Middle frontal gyrus (tissue), 1 donor: ENCODE data around the gene PIK3R1.
"Not testable (repeated sequence)": the region's sequence is repeated elsewhere in the genome, so short reads cannot be mapped to it uniquely, and the experiment has no call there.

ENCODE experiments used
- DNase-seq: peaks from one replicate; pipeline ENCODE4 v3.0.0-alpha.2; 2015; ENCODE audit warnings: low spot score; ENCODE audit errors: extremely low spot score

PIK3R1 gene

DNA sequence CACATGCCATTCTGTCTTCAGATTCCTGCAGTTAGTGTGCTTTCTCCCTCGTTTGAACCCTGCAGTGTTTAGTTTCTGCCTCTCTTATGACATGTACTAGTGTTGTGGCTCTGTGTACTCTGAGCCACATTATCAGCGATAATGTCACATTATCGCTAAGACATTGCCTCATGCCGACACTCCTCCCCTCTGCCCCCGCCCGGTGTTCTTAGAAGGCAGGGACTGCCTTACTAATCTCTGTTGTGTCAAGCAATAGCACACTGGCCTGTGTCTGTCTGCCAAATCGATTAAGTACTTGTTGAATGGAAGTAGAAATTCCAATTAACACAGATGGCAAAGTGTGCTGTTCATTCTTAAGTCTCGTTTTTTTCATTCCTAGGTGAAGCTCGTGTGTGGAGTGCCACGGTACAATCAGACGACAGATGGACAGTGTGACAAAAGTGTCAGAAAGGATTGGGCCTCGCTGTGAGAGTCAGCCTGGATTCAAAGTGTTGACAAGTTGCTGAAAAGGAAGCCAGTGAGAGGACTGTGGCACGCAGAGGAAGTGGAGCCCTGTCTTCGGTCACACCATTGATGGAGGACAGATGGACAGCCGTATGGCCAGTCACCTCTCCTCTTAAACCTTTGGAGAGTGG is 10.5 kb downstream of the PIK3R1 start:
- no peak for DNase-seq

DNA sequence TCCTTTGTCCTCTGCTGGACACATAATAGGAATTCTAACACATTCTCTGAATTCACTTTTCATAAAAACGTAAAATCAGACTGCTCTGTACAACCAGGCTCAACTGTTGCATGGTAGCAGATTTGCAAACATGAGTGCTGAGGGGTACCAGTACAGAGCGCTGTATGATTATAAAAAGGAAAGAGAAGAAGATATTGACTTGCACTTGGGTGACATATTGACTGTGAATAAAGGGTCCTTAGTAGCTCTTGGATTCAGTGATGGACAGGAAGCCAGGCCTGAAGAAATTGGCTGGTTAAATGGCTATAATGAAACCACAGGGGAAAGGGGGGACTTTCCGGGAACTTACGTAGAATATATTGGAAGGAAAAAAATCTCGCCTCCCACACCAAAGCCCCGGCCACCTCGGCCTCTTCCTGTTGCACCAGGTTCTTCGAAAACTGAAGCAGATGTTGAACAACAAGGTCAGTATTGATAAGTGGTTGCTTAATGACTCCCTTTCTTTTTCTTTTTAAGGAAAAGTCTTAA is 11.1 kb downstream of the PIK3R1 start:
- no peak for DNase-seq

DNA sequence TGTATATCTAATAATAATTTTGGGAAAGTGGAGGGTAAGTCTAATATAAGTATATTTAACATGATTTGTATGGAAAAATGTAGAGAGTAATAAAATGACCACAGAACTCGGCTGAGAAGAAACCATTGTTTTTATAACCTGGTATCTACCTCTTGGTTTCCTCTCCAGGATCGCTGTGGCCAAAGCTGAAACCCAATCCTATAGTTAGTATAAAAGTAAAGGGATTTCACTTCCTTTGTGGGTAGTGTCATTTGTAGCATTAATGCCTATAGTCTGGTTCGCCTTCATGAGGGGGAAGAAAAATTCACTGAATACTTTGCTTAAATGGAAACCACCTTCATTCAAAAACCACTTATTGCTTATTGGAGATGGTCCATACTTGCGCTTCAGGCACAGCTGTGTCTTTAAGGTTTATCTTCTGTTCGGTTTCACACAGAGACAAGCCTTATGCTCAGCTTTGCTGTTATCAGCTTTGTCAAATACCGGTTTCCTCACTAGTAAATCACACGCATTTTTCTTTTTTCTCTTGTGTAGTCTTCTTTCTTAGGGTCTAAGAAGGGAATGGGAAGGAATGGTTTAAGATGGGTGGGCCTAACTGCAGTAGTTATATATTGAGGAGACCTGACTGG is 12.1 kb downstream of the PIK3R1 start:
- DNase-seq: peak; percentile 2

DNA sequence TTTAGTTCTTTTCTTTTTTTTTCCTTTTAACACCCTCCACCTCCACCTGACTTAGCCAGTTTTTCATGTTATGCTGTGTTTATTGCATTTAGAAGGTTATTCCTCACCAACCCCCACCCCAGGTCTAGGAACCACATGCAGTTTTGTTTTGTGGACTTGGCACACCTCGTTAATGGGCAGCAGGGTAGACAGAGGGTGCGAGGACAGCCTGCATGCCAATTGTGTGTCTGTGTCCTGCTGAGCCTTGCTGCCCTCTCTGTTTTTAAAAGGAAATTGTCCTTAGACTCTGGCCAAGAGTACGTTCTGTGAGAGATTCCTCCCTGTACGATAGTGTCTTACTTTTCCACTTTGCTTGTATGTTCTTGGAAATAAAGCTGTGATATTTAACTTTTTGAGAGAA is 13.9 kb downstream of the PIK3R1 start:
- peak; percentile 2 for DNase-seq

DNA sequence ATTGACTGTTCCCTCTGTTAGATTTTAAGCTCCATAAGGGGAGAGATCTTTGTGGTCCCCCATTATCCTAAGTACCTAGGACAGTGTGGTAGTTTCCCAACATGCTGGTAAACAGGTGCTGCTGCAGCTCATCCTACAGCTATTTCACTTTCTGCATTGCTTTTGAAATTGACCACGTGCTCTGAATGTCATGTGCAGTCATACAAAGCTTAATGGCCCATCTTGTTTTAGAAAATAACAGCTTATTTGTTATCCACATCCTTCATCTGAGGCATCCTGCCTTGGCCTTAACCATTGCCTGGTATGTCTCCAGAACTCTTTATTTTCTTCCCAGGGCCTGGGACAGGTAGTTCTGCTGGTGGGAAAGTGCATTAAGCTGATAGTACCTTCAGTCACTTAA is 14.7 kb downstream of the PIK3R1 start:
- DNase-seq: peak; percentile 0

DNA sequence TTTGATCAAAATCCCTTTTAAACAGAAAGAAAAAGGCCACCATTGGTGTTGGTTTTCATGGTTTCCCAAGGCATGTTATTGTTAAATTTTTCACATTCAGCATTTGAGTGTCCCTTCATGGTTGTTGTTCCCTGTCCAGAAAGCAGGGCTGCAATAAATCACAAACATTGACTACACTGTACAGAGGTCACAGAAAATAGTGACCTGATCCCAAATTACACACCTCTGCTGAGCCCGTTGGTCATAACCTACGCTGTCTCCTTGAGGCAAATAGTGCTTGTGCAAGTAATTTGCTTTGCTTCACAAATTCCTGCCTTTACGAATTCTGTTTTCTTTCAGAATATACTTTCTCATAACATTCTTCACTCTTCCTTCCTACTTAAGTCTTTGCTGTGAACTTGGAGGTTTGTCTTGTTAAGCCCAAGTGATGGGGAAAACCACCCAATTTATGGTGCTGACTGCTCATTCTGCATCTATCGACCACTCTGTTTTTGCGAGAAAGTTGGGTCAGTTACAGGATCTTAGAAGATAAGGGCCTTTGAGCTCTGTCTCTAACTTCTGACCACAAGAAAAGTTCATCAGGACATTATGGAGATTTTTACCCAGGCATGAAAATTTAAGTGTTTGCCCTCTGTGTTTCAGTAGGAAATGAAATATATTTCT is 16.0 kb downstream of the PIK3R1 start:
- peak; percentile 1 for DNase-seq

DNA sequence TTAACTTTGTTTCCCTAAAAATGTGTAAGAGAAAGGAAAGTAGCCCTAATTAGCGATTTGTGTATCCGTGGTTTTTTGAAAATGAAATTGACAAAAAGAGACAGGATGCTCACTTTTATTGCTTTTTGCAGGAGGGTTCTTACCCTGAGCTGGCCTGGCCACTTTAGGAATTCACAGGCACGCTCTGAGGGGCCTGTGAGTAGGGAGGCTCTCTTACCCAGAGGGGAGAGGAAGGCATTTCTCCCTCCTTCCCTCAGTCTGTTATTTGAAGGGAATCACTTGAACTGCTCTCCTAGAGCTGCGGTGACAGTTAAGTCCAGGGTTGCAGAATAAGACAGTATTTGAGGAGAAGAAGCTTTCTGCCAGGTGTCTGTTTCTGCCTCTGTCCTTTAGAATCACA is 16.7 kb downstream of the PIK3R1 start:
- DNase-seq: no peak

DNA sequence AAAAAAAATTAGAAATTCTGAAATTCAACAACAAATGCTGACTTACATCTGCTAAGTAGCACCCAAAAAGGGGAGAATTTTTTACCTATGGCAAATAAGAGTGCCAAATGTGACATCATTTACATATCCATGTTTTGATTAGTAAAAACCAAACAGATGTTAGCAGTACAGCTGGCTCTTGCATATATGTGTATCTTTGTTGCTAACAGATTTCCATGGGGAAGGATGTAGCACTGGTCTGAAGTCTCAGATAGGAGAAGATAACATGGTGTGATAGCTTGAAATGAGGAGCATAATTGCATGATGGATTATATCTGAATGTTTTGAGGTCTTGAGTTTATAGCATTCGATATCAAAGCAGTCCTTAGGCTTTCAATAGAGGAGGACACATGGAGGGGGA is 17.5 kb downstream of the PIK3R1 start:
- DNase-seq: no peak

DNA sequence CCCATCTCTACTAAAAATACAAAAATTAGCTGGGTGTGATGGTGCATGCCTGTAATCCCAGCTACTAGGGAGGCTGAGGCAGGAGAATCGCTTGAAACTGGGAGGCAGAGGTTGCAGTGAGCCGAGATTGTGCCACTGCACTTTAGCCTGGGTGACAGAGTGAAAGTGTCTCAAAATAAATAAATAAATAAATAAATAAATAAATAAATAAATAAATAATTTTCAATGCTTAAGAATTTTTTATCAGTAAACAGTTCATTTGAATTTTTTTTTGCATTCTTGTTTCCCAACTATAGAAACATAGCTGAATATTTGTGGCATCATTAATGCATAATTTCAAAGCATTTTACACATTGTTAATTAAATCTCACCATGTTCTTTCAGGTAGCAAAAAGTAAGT is 19.7 kb downstream of the PIK3R1 start:
- DNase-seq: not testable (repeated sequence)

DNA sequence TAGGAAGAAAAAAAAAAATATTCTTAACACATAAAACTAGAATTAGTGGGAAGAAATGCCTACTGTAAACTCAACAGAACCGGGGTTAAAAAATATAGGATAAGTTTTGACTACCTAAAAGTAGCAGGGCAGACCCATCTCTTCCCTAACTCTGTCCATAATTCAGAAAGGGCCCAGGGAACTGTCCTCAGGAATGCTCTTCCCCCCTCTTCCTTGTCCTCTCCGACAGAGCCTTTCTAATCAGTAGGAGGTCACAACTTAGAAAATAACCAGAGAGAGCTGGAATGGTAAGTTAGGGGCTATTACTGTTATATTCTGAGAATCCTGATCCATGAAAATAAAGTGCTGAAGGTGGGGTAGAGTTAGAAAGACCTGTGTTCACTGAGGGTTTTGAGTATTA is 22.2 kb downstream of the PIK3R1 start:
- DNase-seq: no peak

DNA sequence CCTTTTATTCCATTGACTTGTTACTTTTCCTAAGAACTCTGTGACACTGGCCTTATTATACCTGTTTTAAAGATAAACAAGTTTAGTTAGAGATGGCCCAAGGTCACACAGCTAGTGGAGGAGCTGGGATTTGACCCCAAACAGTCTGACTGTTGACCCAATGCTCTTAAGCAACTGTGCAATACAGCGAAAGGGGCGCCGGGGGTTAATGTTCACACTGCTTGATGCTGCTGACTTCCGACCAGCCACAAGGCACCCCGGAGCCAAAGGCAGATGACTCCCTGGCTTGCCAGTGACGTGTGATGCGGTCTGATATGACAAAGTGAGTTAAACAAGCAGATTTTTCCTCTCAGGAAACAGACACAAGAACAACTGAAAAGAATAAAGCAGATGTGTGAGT is 23.9 kb downstream of the PIK3R1 start:
- DNase-seq: no peak

DNA sequence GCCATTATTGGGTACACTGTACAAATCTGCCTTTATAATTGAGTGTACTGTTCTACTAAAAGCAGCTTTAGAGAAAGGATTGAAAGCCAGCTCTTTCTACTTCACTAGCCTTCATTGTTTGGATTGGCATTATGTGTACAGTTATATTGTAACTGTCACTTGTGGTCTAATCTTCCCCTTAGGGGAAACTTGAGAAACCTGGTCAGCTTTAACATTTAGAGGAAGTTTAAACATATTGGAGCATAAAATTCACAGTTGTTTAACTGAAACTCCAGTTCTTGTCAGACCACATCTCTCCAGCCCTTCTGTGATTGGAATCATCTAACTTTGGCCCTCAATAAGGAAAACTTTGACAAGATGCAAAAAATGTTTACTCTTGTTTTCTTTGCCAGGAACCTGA is 24.6 kb downstream of the PIK3R1 start:
- no peak for DNase-seq

DNA sequence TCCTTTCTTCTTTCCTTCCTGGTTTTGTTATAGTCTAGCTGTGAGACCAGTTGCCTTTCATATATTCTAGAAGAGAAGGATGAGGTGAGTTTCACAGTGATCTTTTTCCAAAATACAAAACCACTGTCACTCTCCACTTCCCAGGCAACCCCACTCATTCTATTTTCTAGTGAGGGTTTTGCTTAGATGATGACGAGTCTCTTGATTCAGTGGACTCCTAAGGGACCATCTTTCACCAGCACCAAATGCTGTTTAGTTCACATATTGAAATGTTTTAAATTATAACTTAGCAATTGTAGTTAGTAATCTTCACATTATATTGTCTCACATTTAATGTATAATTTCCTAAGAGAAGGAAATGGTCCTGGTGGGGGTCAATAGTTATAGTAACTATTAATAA is 25.2 kb downstream of the PIK3R1 start:
- no peak for DNase-seq

DNA sequence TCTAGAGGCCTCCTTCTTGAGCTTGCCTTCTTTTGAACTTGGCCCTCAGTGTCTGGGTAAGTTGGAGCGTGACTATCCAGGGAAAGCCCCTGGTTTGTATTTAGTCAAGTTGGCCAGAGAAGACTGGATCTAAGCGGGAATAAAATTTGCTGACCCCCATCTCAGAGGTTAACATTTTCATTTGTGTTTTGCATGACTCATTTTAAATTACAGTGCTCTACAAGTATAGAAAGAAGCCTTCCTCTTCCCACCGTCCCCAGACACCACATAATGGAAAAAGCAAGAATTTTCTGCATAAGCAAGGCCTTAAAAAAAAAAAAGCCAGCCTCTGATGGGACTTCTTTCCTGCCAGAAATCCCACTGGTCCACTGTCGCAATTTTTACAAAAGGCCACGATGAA is 27.2 kb downstream of the PIK3R1 start:
- DNase-seq: no peak

DNA sequence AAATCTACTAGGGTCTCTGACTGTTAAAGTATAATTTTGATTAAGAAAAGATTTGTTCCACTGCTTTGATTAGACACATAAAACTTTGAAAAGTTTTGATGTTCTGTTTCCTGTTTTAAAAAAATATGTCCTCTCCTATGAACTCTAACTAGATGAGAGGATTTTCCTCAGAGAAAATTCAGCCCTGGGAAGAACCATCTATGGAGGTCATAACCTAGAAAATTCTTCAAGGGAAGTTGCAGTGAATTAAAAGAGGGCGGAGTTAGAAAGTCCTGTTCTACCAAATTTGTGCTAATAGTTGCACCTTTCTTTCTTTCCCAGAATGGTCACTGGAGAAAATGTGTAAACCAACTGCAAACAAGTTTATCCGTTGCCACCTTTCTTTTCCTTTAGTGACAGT is 27.7 kb downstream of the PIK3R1 start:
- DNase-seq: no peak

DNA sequence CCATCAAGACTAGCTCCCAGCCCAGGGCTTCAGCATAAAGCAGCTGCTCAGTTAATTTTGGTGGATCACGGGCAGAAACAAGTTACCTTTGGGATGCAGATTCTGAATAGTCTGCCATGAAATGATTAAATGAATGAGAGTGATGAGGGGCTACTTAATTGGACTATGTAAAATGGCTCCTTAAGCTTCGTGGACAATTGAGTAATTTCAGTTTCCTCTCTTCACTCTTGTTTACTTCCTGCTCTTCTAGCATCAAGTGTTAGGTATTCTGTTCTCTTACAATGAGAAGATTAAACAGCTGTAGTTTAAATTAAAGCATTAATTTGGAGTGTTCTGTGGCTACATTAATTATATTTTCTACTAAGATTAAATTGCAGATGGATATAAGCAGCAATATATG is 28.1 kb downstream of the PIK3R1 start:
- no peak for DNase-seq

DNA sequence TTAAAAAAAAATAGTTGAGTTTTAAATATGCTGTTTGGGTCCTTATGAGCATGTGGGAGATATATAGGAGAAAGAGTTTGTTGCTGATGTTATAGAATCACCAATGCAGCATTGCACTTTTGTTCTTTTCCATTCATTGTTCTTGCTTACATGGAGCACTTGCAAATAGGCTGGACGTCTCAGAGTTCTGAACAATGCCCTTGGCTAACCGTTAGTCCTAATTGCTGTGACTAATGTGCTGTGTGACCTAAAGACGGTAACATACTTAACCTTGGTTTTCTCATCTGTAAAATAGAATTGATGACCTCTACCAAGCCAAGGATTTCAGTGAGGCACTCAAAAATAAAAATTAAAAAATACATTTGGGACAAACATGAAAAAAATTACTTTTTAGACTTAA is 29.8 kb downstream of the PIK3R1 start:
- DNase-seq: no peak

DNA sequence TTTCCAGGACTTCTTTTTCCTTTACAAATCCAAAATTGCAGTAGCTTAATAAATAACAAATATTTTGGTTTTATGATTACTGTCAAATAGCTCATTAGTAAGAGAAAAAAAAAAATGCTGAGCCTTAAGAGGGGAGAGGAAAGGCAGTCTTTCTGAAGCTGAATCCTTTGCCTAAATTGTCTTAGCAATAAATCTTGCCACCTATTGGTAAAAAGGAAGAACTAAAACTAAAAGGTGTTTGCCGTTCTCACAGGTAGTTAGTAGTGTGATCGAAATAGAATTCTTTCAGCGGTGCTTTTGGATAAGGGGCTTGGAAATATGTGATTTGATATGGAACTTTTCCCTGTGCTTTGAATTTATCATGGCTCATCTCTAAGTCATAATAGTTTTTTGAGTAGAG is 31.2 kb downstream of the PIK3R1 start:
- DNase-seq: no peak

DNA sequence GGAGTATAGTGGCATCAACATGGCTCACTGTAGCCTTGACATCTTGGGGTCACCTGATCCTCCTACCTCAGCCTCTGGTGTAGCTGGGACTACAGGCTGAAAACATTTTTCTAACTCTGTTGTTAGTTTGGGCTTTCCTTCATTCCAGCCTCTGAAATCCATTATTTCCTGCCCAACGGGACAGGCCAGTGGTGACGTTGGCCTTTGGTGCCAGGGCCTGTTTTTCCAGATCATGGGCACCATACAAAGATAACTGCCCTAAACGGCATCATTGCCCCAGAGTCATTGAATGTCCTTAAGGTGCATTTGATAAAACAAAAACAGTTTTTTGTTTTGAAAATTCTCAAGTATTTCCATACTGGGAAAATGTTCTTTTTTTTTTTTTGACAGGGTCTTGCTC is 32.1 kb downstream of the PIK3R1 start:
- no peak for DNase-seq

DNA sequence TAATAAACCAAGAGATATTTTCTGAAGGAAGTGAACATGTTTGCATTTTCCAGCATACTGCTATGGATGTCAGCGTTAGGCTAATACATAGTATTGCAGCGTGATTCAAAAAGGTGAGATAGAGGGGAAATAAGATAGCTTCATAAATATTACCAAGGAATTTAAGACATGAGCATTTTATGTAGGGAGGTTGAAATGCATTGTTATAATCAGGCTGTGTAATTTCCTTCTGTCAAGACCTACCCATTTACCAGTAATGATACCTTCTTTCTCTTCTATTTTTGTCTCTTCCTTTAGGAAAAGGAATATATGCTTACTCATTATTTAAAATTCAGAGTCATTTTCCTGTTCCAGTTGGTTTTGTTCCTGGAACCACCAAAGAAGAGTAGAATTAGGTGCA is 33.3 kb downstream of the PIK3R1 start:
- DNase-seq: no peak

DNA sequence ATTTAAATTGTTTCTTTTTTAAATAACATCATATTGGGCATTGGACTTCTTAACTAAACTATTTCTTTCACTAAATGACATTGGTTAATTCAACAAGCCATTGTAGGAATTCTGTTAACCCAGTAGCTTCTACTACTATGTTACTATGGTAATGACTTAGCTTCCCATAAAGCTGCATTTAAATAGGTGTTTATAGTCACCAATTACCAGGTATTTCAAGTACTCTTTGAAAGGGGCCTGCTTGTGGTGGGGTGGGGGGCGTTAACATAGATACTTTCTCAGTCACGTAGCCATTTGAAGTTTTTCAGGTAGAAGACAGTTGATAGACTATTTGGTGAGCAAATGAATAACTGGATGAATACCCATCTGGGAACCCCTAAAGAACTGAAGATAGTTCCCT is 34.0 kb downstream of the PIK3R1 start:
- DNase-seq: no peak

DNA sequence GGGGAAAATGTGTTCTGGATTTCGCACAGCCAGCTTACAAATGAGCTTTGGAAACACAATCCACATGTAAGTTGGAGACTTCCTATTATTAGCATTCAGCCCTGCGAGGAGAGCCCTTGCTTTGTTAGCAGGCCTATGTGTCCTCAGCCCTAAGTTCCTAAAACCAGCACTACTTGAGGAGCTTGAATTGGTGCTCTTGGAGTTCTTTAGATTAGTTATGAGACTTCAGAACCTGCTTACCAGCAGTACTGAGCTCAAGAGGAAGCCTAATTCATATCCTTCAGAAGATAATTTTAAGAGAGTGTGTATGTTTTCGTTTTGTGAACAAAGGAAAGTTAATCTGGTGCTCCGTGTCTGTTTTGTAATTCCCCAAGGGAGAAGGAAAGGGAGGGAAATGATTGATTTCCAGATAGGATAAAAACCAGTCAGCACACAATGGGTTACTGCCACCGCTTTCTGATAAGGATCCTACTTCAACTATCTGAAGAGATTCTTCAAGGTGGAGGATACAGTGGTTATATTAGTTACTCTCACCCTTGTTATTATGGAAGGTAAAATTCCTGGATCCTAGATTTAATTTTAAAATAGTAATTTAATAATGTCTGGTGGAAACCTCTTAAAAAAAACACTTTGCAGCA is 35.2 kb downstream of the PIK3R1 start:
- no peak for DNase-seq
